M059J (cell line): Measurements from ENCODE around the gene GABRA5. TPM values are rescaled to one million over a fixed set of nuclear protein-coding genes. Genes with fewer than 3 reads are reported as not detected.
"Not testable (repeated sequence)": the region's sequence is repeated elsewhere in the genome, so short reads cannot be mapped to it uniquely, and the experiment has no call there.

Experiments used
- DNase-seq: peaks from one replicate; pipeline ENCODE4 v3.0.0-alpha.2; 2012; ENCODE audit warnings: low read depth
- total RNA-seq: library from RNA; depleted of rRNA; stranded (reverse); fragments of >200 nt; shearing (Covaris generic); gene quantifications from 2 replicates; pipeline ENCODE4 v1.2.3, GENCODE V29; 2014

Gene GABRA5
- total RNA-seq, 1 experiment from 2014 or later, result not detected

GRCh38 chr15:26877831-26878230 lies 11.0 kb downstream of the GABRA5 start:
- no peak for DNase-seq

- DNase-seq, result no peak
These were observed 12.8 kb downstream of the GABRA5 start for GRCh38 chr15:26879706-26880105.

GRCh38 chr15:26882112-26882511 lies 15.2 kb downstream of the GABRA5 start:
- DNase-seq, result no peak

- DNase-seq, result no peak
These were observed 15.9 kb downstream of the GABRA5 start for GRCh38 chr15:26882616-26883365.

GRCh38 chr15:26883466-26883865 lies 16.6 kb downstream of the GABRA5 start:
- no peak for DNase-seq

GRCh38 chr15:26886566-26886965 lies 19.7 kb downstream of the GABRA5 start:
- DNase-seq, result no peak

GRCh38 chr15:26887926-26888666 lies 21.2 kb downstream of the GABRA5 start:
- DNase-seq, result no peak

GRCh38 chr15:26888761-26889160 lies 21.9 kb downstream of the GABRA5 start:
- DNase-seq, result no peak

GRCh38 chr15:26889298-26889898 lies 22.5 kb downstream of the GABRA5 start:
- peak; percentile 55 for DNase-seq

- DNase-seq, result no peak
These were observed 23.6 kb downstream of the GABRA5 start for GRCh38 chr15:26890451-26890850.

- no peak for DNase-seq
These were observed 24.1 kb downstream of the GABRA5 start for GRCh38 chr15:26890988-26891387.

GRCh38 chr15:26891448-26892181 lies 24.8 kb downstream of the GABRA5 start:
- DNase-seq, result peak; percentile 40

GRCh38 chr15:26892182-26892518 lies 25.3 kb downstream of the GABRA5 start:
- DNase-seq, result no peak

GRCh38 chr15:26892678-26893077 lies 25.8 kb downstream of the GABRA5 start:
- no peak for DNase-seq

GRCh38 chr15:26893351-26894065 lies 26.6 kb downstream of the GABRA5 start:
- no peak for DNase-seq

GRCh38 chr15:26894181-26894580 lies 27.3 kb downstream of the GABRA5 start:
- no peak for DNase-seq

- DNase-seq, result not testable (repeated sequence)
These were observed 28.5 kb downstream of the GABRA5 start for GRCh38 chr15:26895346-26895745.

GRCh38 chr15:26899658-26900057 lies 32.8 kb downstream of the GABRA5 start:
- no peak for DNase-seq

- DNase-seq, result no peak
These were observed 34.2 kb downstream of the GABRA5 start for GRCh38 chr15:26901041-26901440.

- no peak for DNase-seq
These were observed 43.9 kb downstream of the GABRA5 start for GRCh38 chr15:26910715-26911114.

- no peak for DNase-seq
These were observed 54.6 kb downstream of the GABRA5 start for GRCh38 chr15:26921433-26921832.

- no peak for DNase-seq
These were observed 59.2 kb downstream of the GABRA5 start for GRCh38 chr15:26926081-26926480.
